Left hindlimb (tissue), 1 donor: ENCODE measurements around the gene HPGD.

Experiments used
- DNase-seq: peaks from one replicate; pipeline ENCODE4 v3.0.0-alpha.2; 2018

Gene HPGD

GRCh38 chr4:174467107-174467506 is 55.2 kb downstream of the HPGD start:
- no peak for DNase-seq

- DNase-seq, result no peak
These were observed 57.3 kb downstream of the HPGD start for GRCh38 chr4:174464949-174465348.

- no peak for DNase-seq
These were observed 60.7 kb downstream of the HPGD start for GRCh38 chr4:174461466-174462106.

- no peak for DNase-seq
These were observed 61.6 kb downstream of the HPGD start for GRCh38 chr4:174460684-174461083.

- DNase-seq, result no peak
These were observed 64.8 kb downstream of the HPGD start for GRCh38 chr4:174457468-174457867.

- no peak for DNase-seq
These were observed 67.3 kb downstream of the HPGD start for GRCh38 chr4:174454815-174455473.

GRCh38 chr4:174451718-174452296 is 70.5 kb downstream of the HPGD start:
- DNase-seq, result no peak

GRCh38 chr4:174450786-174451125 is 71.5 kb downstream of the HPGD start:
- DNase-seq, result no peak

GRCh38 chr4:174449944-174450785 is 72.1 kb downstream of the HPGD start:
- DNase-seq, result no peak

- DNase-seq, result no peak
These were observed 73.1 kb downstream of the HPGD start for GRCh38 chr4:174449152-174449551.

- DNase-seq, result no peak
These were observed 77.9 kb downstream of the HPGD start for GRCh38 chr4:174444390-174444789.
